Gastrocnemius medialis (tissue), 4 donors: ENCODE results near the gene ADAM23.

ENCODE experiments used
- POLR2A ChIP-seq, 2 donors: fragments of 450-650 bp; IDR thresholded peaks; one replicate each; pipeline ENCODE4 v1.6.1; 2017; ENCODE audit warnings: antibody characterized with exemption in 2 of 2, mild to moderate bottlenecking in 2 of 2, moderate library complexity in 2 of 2
- TF ChIP-seq, protein P1 (sequence below), 5 experiments: fragments of 450-650 bp in 3 of 5; fragments of 200-600 bp in 2 of 5; sonication (generic) in 2 of 5; IDR thresholded peaks in 4 of 5; conservative IDR thresholded peaks in 1 of 5; 1 replicate in 4 of 5; 2 replicates in 1 of 5; pipeline ENCODE4 v1.5.1; 2016 to 2019; ENCODE audit warnings: antibody characterized with exemption in 5 of 5, mild to moderate bottlenecking in 3 of 5, moderate library complexity in 3 of 5

DNA sequence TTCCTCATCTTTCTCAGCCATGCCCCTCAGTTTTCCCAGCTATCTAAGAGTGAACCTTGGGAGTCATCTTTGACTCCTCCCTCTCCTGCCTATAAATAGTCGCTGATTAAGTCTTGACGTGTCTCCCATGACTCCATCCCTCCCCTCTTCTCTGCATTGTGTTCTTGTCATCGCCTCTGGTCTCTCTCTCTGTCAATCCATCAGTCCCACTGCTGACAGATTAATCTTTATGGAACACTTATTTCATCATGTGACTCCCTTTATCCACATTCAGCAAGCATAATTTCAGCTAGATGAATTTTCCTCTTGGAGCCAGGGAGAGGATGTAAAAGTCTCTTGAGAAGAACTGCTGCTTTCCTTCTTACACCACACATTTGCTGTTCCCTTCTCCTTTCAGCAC is 9.4 kb downstream of the ADAM23 start:
- TF ChIP-seq, protein P1, sequence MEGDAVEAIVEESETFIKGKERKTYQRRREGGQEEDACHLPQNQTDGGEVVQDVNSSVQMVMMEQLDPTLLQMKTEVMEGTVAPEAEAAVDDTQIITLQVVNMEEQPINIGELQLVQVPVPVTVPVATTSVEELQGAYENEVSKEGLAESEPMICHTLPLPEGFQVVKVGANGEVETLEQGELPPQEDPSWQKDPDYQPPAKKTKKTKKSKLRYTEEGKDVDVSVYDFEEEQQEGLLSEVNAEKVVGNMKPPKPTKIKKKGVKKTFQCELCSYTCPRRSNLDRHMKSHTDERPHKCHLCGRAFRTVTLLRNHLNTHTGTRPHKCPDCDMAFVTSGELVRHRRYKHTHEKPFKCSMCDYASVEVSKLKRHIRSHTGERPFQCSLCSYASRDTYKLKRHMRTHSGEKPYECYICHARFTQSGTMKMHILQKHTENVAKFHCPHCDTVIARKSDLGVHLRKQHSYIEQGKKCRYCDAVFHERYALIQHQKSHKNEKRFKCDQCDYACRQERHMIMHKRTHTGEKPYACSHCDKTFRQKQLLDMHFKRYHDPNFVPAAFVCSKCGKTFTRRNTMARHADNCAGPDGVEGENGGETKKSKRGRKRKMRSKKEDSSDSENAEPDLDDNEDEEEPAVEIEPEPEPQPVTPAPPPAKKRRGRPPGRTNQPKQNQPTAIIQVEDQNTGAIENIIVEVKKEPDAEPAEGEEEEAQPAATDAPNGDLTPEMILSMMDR (IDR thresholded peaks at IDR 0.05 in 4 of 5, conservative IDR thresholded peaks at IDR 0.05 in 1 of 5), result no peak
- no peak for TF ChIP-seq POLR2A (IDR thresholded peaks at IDR 0.05)
